ENCODE measurements around the gene OCIAD2.

The OCIAD2 gene

GRCh38 chr4:48944756-48945241 lies 38.2 kb upstream of the OCIAD2 start:
- Histone ChIP-seq H3K9me3 (ENCODE audit: control insufficient read depth, insufficient read depth, low read depth, low read length) (no peaks in the 10 kb centered on the region), H3K4me3 (ENCODE audit: low read depth, low read length) (no peak overlapping the region), H3K27ac (ENCODE audit: extremely low read depth, low read depth, low read length) (no peak overlapping the region), H3K36me3 (ENCODE audit: control insufficient read depth in 2 of 2, insufficient read depth in 1 of 2, low read length in 2 of 2) (no peaks in the 10 kb centered on the region), H3K4me1 (ENCODE audit: control insufficient read depth, insufficient read depth, low read length) (no peaks in the 10 kb centered on the region)
- CTCF ChIA-PET: interaction anchor here (0.6 to 3.0 kb wide), 16 partner anchors 8 to 498 kb away, joined by 3 to 25 read pairs (median 4); no protein-coding TSS in a partner anchor
- POLR2A ChIA-PET: interaction anchor here (0.5 kb wide), 1 partner anchor 507 kb away, joined by 4 read pairs; no protein-coding TSS in a partner anchor
- TF ChIP-seq ZSCAN16 (tag by site-specific recombination; IDR thresholded peaks at IDR 0.05): no peak
- TF ChIP-seq BCL11B (tag by site-specific recombination; IDR thresholded peaks at IDR 0.05; ENCODE audit: low read depth): no peak
- peak; percentile 73 for TF ChIP-seq SCRT2 (tag by site-specific recombination; IDR thresholded peaks at IDR 0.05)
- no peak for TF ChIP-seq PRDM4 (tag by site-specific recombination; IDR thresholded peaks at IDR 0.05)
- TF ChIP-seq ZNF48 (tag by site-specific recombination; IDR thresholded peaks at IDR 0.05): no peak
- TF ChIP-seq SP3 (tag by site-specific recombination; IDR thresholded peaks at IDR 0.05): no peak
- TF ChIP-seq ZSCAN30 (tag by site-specific recombination; IDR thresholded peaks at IDR 0.05): no peak
- TF ChIP-seq ZNF114 (tag by site-specific recombination; IDR thresholded peaks at IDR 0.05): no peak

- ChIA-PET POLR2A (no interaction called here), CTCF (interaction anchor here (0.6 to 3.0 kb wide), 10 partner anchors 7 to 498 kb away, joined by 3 to 25 read pairs (median 4); no protein-coding TSS in a partner anchor)
- no peaks in the 10 kb centered on the region for H3K4me1 ChIP-seq (ENCODE audit: control insufficient read depth, insufficient read depth, low read length)
- H3K27ac ChIP-seq (ENCODE audit: extremely low read depth, low read depth, low read length): no peak overlapping the region
- H3K36me3 ChIP-seq (ENCODE audit: control insufficient read depth in 2 of 2, insufficient read depth in 1 of 2, low read length in 2 of 2): no peaks in the 10 kb centered on the region
- no peaks in the 10 kb centered on the region for H3K9me3 ChIP-seq (ENCODE audit: control insufficient read depth, insufficient read depth, low read depth, low read length)
- TF ChIP-seq BCL11B (tag by site-specific recombination; IDR thresholded peaks at IDR 0.05; ENCODE audit: low read depth) (no peak), REPIN1 (tag by site-specific recombination; IDR thresholded peaks at IDR 0.05; ENCODE audit: low read depth) (no peak), ZNF600 (tag by site-specific recombination; IDR thresholded peaks at IDR 0.05) (no peak), ZNF645 (tag by site-specific recombination; IDR thresholded peaks at IDR 0.05) (no peak), ZNF660 (tag by site-specific recombination; IDR thresholded peaks at IDR 0.05) (no peak), ZNF776 (tag by site-specific recombination; IDR thresholded peaks at IDR 0.05; ENCODE audit: borderline replicate concordance) (no peak), ZNF560 (tag by site-specific recombination; IDR thresholded peaks at IDR 0.05; ENCODE audit: borderline replicate concordance) (no peak), ZNF175 (tag by site-specific recombination; IDR thresholded peaks at IDR 0.05) (no peak), KLF1 (tag by site-specific recombination; IDR thresholded peaks at IDR 0.05) (no peak), ZNF211 (tag by site-specific recombination; IDR thresholded peaks at IDR 0.05; ENCODE audit: low read depth) (no peak), ZNF449 (tag by site-specific recombination; IDR thresholded peaks at IDR 0.05) (no peak), ZNF629 (tag by site-specific recombination; IDR thresholded peaks at IDR 0.05) (no peak), ZNF157 (tag by site-specific recombination; IDR thresholded peaks at IDR 0.05) (no peak)
- H3K4me3 ChIP-seq (ENCODE audit: low read depth, low read length): no peak overlapping the region
Measured at GRCh38 chr4:48944252-48944651, 37.7 kb upstream of the OCIAD2 start.
